SH-SY5Y (cell line): ENCODE data around the gene ARID4B.

Source experiments
- GATA2 ChIP-seq: IDR thresholded peaks from 2 replicates; pipeline ENCODE4 v1.6.1; 2011; ENCODE audit warnings: mild to moderate bottlenecking, low read depth, low read length
- GATA3 ChIP-seq: IDR thresholded peaks from 2 replicates; pipeline ENCODE4 v1.6.1; 2011; ENCODE audit warnings: low read depth, mild to moderate bottlenecking, low read length, moderate library complexity

- TF ChIP-seq GATA2 (no peak), GATA3 (no peak)
These were observed 65.4 kb downstream of the ARID4B start for GRCh38 chr1:235262539-235262938.
